Skeletal muscle tissue (tissue), 4 donors: ENCODE results near the gene GLTPD2. TPM values are rescaled to one million over a fixed set of nuclear protein-coding genes. Genes with fewer than 3 reads are reported as not detected.

Experiments used
- H3K27ac ChIP-seq: one replicate; pipeline ENCODE4 v1.7.0; 2013; ENCODE audit warnings: mild to moderate bottlenecking, low read depth, low read length, inconsistent platforms
- H3K27me3 ChIP-seq, 3 donors: one replicate each; pipeline ENCODE4 v1.7.0; 2013; ENCODE audit warnings: low read length in 3 of 3; ENCODE audit not compliant: control insufficient read depth in 3 of 3, insufficient read depth in 3 of 3
- H3K36me3 ChIP-seq, 3 donors: one replicate each; pipeline ENCODE4 v1.7.0; 2013; ENCODE audit warnings: low read length in 3 of 3; ENCODE audit not compliant: control insufficient read depth in 3 of 3, insufficient read depth in 3 of 3
- H3K4me1 ChIP-seq, 3 donors: one replicate each; pipeline ENCODE4 v1.7.0; 2013; ENCODE audit warnings: low read length in 3 of 3, mild to moderate bottlenecking in 3 of 3; ENCODE audit not compliant: control insufficient read depth in 3 of 3, insufficient read depth in 3 of 3
- H3K4me3 ChIP-seq, 3 donors: one replicate each; pipeline ENCODE4 v1.7.0; 2013; ENCODE audit warnings: low read length in 3 of 3
- H3K9ac ChIP-seq, 3 donors: one replicate each; pipeline ENCODE4 v1.7.0; 2013; ENCODE audit warnings: low read length in 3 of 3, mild to moderate bottlenecking in 3 of 3, moderate library complexity in 2 of 3, low read depth in 1 of 3
- H3K9me3 ChIP-seq, 3 donors: one replicate each; pipeline ENCODE4 v1.7.0; 2013; ENCODE audit warnings: low read length in 3 of 3; ENCODE audit not compliant: control insufficient read depth in 3 of 3
- total RNA-seq: library from RNA; depleted of rRNA; stranded (reverse); fragments of >200 nt; gene quantifications from one replicate; pipeline ENCODE4 v1.2.3, GENCODE V29; 2014
- donor health status: Osteomylitis.

Gene GLTPD2
- total RNA-seq, 1 donor from 2014 or later, result not detected

DNA sequence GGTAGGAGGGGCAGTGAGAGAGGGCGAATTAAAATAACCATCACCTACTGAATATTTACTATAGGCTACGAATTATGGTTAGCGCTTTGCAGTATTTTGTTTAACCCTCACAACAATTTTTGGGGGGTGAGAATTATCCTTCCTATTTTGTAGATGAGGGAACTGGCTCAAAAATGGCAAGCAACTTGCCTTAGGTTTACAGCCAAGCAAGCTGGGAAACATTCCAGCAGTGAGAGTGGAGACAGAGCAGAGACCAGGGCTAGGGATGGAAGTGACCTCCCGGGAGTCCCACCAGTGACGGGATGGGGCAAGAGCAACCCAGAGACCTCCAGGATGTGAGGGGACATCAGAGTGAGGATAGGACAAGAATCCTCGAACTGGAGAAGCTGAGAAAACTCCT lies 2.2 kb upstream of the GLTPD2 start:
- Histone ChIP-seq H3K36me3 (no peaks in the 10 kb centered on the region), H3K4me1 (peaks cover 36 to 43% (median 36%) of the 10 kb centered on the region in 3 donors), H3K9ac (peak overlapping the region in 1 of 3 donors; percentile 28), H3K4me3 (peak overlapping the region in 2 of 3 donors; percentile 26 to 37), H3K27me3 (peaks cover 30 to 45% (median 34%) of the 10 kb centered on the region in 3 donors), H3K27ac (no peak overlapping the region), H3K9me3 (no peaks in the 10 kb centered on the region)

- Histone ChIP-seq H3K9ac (peak overlapping the region in 1 of 3 donors; percentile 19), H3K36me3 (no peaks in the 10 kb centered on the region), H3K4me1 (peaks cover 36 to 43% (median 36%) of the 10 kb centered on the region in 3 donors), H3K27me3 (peaks cover 17 to 27% (median 23%) of the 10 kb centered on the region in 3 donors), H3K4me3 (peak overlapping the region in 1 of 3 donors; percentile 6), H3K27ac (no peak overlapping the region), H3K9me3 (no peaks in the 10 kb centered on the region)
Observed at GRCh38 chr17:4788159-4788806, 481 bp upstream of the GLTPD2 start.

GRCh38 chr17:4789701-4789950 lies 862 bp downstream of the GLTPD2 start:
- H3K36me3 ChIP-seq, result no peaks in the 10 kb centered on the region
- peak overlapping the region; percentile 65 to 87 (median 79) for H3K4me3 ChIP-seq
- H3K27me3 ChIP-seq, result peaks cover 11 to 14% (median 12%) of the 10 kb centered on the region in 3 donors
- H3K27ac ChIP-seq, result peak overlapping the region; percentile 75
- peak overlapping the region; percentile 65 to 85 (median 77) for H3K9ac ChIP-seq
- H3K9me3 ChIP-seq, result no peaks in the 10 kb centered on the region
- H3K4me1 ChIP-seq, result peaks cover 36 to 43% (median 36%) of the 10 kb centered on the region in 3 donors

- H3K9ac ChIP-seq, result peak overlapping the region; percentile 77 to 88 (median 85)
- no peaks in the 10 kb centered on the region for H3K36me3 ChIP-seq
- H3K27ac ChIP-seq, result peak overlapping the region; percentile 75
- H3K27me3 ChIP-seq, result peaks cover 11 to 12% (median 11%) of the 10 kb centered on the region in 3 donors
- peaks cover 36 to 43% (median 36%) of the 10 kb centered on the region in 3 donors for H3K4me1 ChIP-seq
- H3K9me3 ChIP-seq, result no peaks in the 10 kb centered on the region
- peak overlapping the region; percentile 79 to 88 (median 87) for H3K4me3 ChIP-seq
Observed at GRCh38 chr17:4789951-4790704, 1.4 kb downstream of the GLTPD2 start.

DNA sequence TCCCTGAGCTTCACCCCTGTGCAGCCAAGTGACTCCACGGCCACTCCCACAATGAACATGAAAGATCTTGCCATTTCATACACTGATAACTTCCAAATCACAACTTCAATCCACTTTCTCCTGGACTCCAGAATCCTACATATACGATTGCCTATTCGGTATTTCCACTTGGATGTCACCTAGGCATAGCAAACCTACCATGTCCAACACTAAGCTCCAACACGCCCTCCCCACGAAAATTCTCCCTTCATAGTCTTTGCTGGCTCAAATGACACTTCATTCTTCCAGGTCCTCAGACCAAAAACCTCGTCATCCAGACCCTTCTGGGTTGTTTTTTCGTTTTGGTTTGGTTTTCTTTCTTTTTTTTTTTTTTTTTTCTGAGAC lies 1.9 kb downstream of the GLTPD2 start:
- Histone ChIP-seq H3K9me3 (no peaks in the 10 kb centered on the region), H3K4me1 (peaks cover 30 to 37% (median 31%) of the 10 kb centered on the region in 3 donors), H3K9ac (peak overlapping the region; percentile 77 to 88 (median 85)), H3K36me3 (no peaks in the 10 kb centered on the region), H3K27ac (peak overlapping the region; percentile 75), H3K27me3 (peaks cover 5 to 6% (median 6%) of the 10 kb centered on the region in 3 donors), H3K4me3 (peak overlapping the region; percentile 79 to 88 (median 87))

GRCh38 chr17:4795168-4795567 lies 6.4 kb downstream of the GLTPD2 start:
- Histone ChIP-seq H3K4me3 (no peak overlapping the region), H3K27ac (no peak overlapping the region), H3K27me3 (no peaks in the 10 kb centered on the region), H3K36me3 (peaks cover 20 to 25% (median 21%) of the 10 kb centered on the region in 3 donors), H3K9me3 (no peaks in the 10 kb centered on the region), H3K9ac (no peak overlapping the region), H3K4me1 (peaks cover 13 to 20% (median 18%) of the 10 kb centered on the region in 3 donors)

- no peaks in the 10 kb centered on the region for H3K27me3 ChIP-seq
- peak overlapping the region; percentile 98 to 100 (median 99) for H3K4me3 ChIP-seq
- peaks cover 20 to 25% (median 24%) of the 10 kb centered on the region in 3 donors for H3K36me3 ChIP-seq
- H3K4me1 ChIP-seq, result peaks cover 9 to 15% (median 13%) of the 10 kb centered on the region in 3 donors
- H3K9me3 ChIP-seq, result no peaks in the 10 kb centered on the region
- H3K27ac ChIP-seq, result peak overlapping the region; percentile 85
- H3K9ac ChIP-seq, result peak overlapping the region; percentile 94 to 96 (median 95)
Observed at GRCh38 chr17:4796552-4796920, 7.8 kb downstream of the GLTPD2 start.

GRCh38 chr17:4800462-4801196 lies 11.9 kb downstream of the GLTPD2 start:
- H3K9ac ChIP-seq, result no peak overlapping the region
- H3K4me1 ChIP-seq, result peaks cover 9 to 15% (median 13%) of the 10 kb centered on the region in 3 donors
- no peak overlapping the region for H3K27ac ChIP-seq
- peaks cover 20 to 25% (median 24%) of the 10 kb centered on the region in 3 donors for H3K36me3 ChIP-seq
- no peaks in the 10 kb centered on the region for H3K27me3 ChIP-seq
- H3K9me3 ChIP-seq, result no peaks in the 10 kb centered on the region
- no peak overlapping the region for H3K4me3 ChIP-seq

DNA sequence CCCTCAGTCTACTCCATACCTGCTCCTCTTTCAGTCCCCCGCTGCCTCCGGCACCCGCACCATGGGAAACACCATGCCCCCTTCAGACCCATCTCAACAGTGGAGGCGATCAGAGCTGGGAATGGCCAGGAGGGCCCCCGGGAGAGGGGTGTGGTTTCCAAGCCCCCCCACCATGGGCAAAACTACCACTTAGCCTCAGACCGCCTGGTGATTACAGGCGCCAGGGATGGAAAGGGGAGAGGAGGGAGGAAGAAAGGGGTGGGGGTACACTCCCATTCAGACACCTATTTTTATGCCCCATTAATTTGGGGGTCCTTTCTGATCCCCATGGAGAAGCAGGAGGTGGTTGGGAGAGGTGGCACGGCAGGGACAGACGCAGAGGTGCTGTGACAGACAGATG lies 13.5 kb downstream of the GLTPD2 start, which contains the start of gene C17orf114:
C17orf114 (minus strand) TSS at position 101 of the 400 bp plus-strand sequence.
- no peak within 1 kb of the TSS for H3K4me3 ChIP-seq
- H3K9me3 ChIP-seq, result no peaks in the 10 kb centered on the region
- H3K27ac ChIP-seq, result no peak within 1 kb of the TSS
- H3K4me1 ChIP-seq, result peaks cover 3 to 6% (median 3%) of the 10 kb centered on the region in 3 donors
- H3K9ac ChIP-seq, result no peak within 1 kb of the TSS
- H3K36me3 ChIP-seq, result peaks cover 18 to 21% (median 18%) of the 10 kb centered on the region in 3 donors
- no peaks in the 10 kb centered on the region for H3K27me3 ChIP-seq
